K562 (cell line): ENCODE results near the gene C20orf141. TPM values are rescaled to one million over a fixed set of nuclear protein-coding genes. Genes with fewer than 3 reads are reported as not detected.

ENCODE experiments used
- ATAC-seq: fragments of 200-7000 bp; cut with Tn5 transposase; 3 replicates; pipeline ENCODE4 v1.9.1; 2020; ENCODE audit warnings: moderate library complexity
- BruUV-seq: library from RNA; stranded (reverse); fragments of 400-500 nt; replicated peaks from 2 replicates; lab custom pipeline; 2021; lab: Mats Ljungman, UMichigan
- CTCF ChIA-PET: fragments of 300-600 bp; formaldehyde crosslinking; extraction: SDS; loops from one replicate; lab custom pipeline; 2021; ENCODE audit warnings: low intra/inter-chr PET ratio; lab: Yijun Ruan, JAX
- POLR2A ChIA-PET: fragments of 300-600, 350-650 bp; sonication (Branson Sonifier 250); formaldehyde crosslinking; extraction: SDS; loops from one replicate; lab custom pipeline; 2021; ENCODE audit warnings: antibody characterized with exemption, inconsistent platforms; lab: Yijun Ruan, JAX
- DNase-seq, 4 experiments: peaks; one replicate each; pipeline versions ENCODE4 v3.0.0 to v3.0.0-alpha.2; 2011 to 2018; ENCODE audit warnings: low spot score in 3 of 4, mixed read lengths in 3 of 4; ENCODE audit errors: extremely low read depth in 1 of 4
- FAIRE-seq: peaks from 2 replicates; lab custom pipeline; 2011; peaks lifted over from hg19 to GRCh38; lab: Jason Lieb, UNC
- H2AFZ ChIP-seq: 2 replicates; pipeline ENCODE4 v1.6.0; 2011; ENCODE audit warnings: low read depth, low read length, control low read depth, inconsistent platforms
- H3K27ac ChIP-seq: fragments of 200-600 bp; 3 replicates; pipeline ENCODE4 v1.8.0; 2011; ENCODE audit warnings: low read depth, mild to moderate bottlenecking, control low read depth, inconsistent platforms, low read length, moderate library complexity, mixed read lengths; ENCODE audit errors: extremely low read depth
- H3K27me3 ChIP-seq, 2 experiments: fragments of 300-600 bp in 1 of 2; 2 replicates in 1 of 2; 3 replicates in 1 of 2; pipeline versions ENCODE4 v1.6.0 to v1.8.0; 2011; ENCODE audit warnings: inconsistent platforms in 2 of 2, low read length in 2 of 2, mild to moderate bottlenecking in 1 of 2, mixed read lengths in 1 of 2, moderate library complexity in 1 of 2; ENCODE audit not compliant: control insufficient read depth in 2 of 2, insufficient read depth in 2 of 2
- H3K36me3 ChIP-seq: fragments of 300-600 bp; 3 replicates; pipeline ENCODE4 v1.8.0; 2011; ENCODE audit warnings: mild to moderate bottlenecking, low read length, inconsistent platforms; ENCODE audit not compliant: control insufficient read depth, insufficient read depth
- H3K4me1 ChIP-seq, 2 experiments: fragments of 200-600 bp in 1 of 2; replicated peaks in 1 of 2; 2 replicates in 1 of 2; 3 replicates in 1 of 2; pipeline versions ENCODE4 v1.5.1 to v1.8.0; 2011; ENCODE audit warnings: inconsistent platforms in 2 of 2, low read length in 2 of 2, mild to moderate bottlenecking in 1 of 2, mixed read lengths in 1 of 2, moderate library complexity in 1 of 2; ENCODE audit not compliant: control insufficient read depth in 2 of 2, insufficient read depth in 2 of 2
- H3K4me2 ChIP-seq: 2 replicates; pipeline ENCODE4 v1.6.1; 2011; ENCODE audit warnings: low read length, control low read depth, inconsistent platforms, mixed read lengths; ENCODE audit not compliant: insufficient read depth
- H3K4me3 ChIP-seq: fragments of 200-600 bp; sonication (generic), shearing (Covaris generic); 2 replicates; pipeline ENCODE4 v1.5.1; 2016; ENCODE audit warnings: control low read depth, inconsistent platforms
- H3K79me2 ChIP-seq: fragments of 200-600 bp; 3 replicates; pipeline ENCODE4 v1.8.0; 2011; ENCODE audit warnings: low read length, inconsistent platforms; ENCODE audit not compliant: control insufficient read depth, insufficient read depth
- H3K9ac ChIP-seq, 2 experiments: 2 replicates each; pipeline versions ENCODE4 v1.6.0 to v1.6.1; 2011; ENCODE audit warnings: low read depth in 2 of 2, low read length in 2 of 2, control low read depth in 1 of 2, inconsistent platforms in 1 of 2, mild to moderate bottlenecking in 1 of 2, mixed read lengths in 1 of 2; ENCODE audit not compliant: insufficient read depth in 1 of 2
- H3K9me1 ChIP-seq: one replicate; pipeline ENCODE4 v1.6.0; 2011; ENCODE audit warnings: inconsistent platforms, mild to moderate bottlenecking, low read length, moderate library complexity; ENCODE audit not compliant: control insufficient read depth, insufficient read depth
- H3K9me3 ChIP-seq: replicated peaks from 2 replicates; pipeline ENCODE4 v1.5.1; 2011; ENCODE audit warnings: low read depth, low read length, inconsistent platforms; ENCODE audit not compliant: control insufficient read depth, insufficient read depth
- H4K20me1 ChIP-seq: replicated peaks from 2 replicates; pipeline ENCODE4 v1.6.1; 2011; ENCODE audit warnings: low read length, inconsistent platforms, mixed read lengths; ENCODE audit not compliant: control insufficient read depth, insufficient read depth
- CHD1 ChIP-seq: fragments of 200-600 bp; sonication (generic); IDR thresholded peaks from one replicate; pipeline ENCODE4 v1.6.1; 2012; ENCODE audit warnings: mild to moderate bottlenecking, moderate library complexity, low read length, inconsistent platforms
- ILF3 ChIP-seq: fragments of 450-650 bp; IDR thresholded peaks from 2 replicates; pipeline ENCODE4 v1.6.1; 2018; ENCODE audit warnings: antibody characterized with exemption, mild to moderate bottlenecking, moderate library complexity, borderline replicate concordance
- NCOA1 ChIP-seq: fragments of 450-650 bp; IDR thresholded peaks from 2 replicates; pipeline ENCODE4 v1.6.1; 2016; ENCODE audit warnings: low read depth
- PYGO2 ChIP-seq: fragments of 450-650 bp; IDR thresholded peaks from 2 replicates; pipeline ENCODE4 v1.6.1; 2016; ENCODE audit warnings: mild to moderate bottlenecking, missing genetic modification characterization, moderate library complexity, missing compliant biosample characterization
- SRSF9 ChIP-seq: fragments of 200-400 bp; formaldehyde crosslinking; IDR thresholded peaks from 2 replicates; pipeline ENCODE4 v1.6.1; 2017; ENCODE audit warnings: low read depth, low read length, borderline replicate concordance
- TCF7L2 ChIP-seq: fragments of 150-350 bp; IDR thresholded peaks from 2 replicates; pipeline ENCODE4 v1.6.1; 2016; ENCODE audit warnings: low read depth, mild to moderate bottlenecking, low read length, moderate library complexity
- TSC22D4 ChIP-seq: fragments of 450-650 bp; IDR thresholded peaks from 2 replicates; pipeline ENCODE4 v1.6.1; 2016; ENCODE audit warnings: missing genetic modification characterization, missing biosample characterization, control low read depth
- WGBS: fragments of 100-300 bp; shearing (Covaris generic); methylation state at CpG from one replicate; pipeline ENCODE4 v1.1.6; 2016; ENCODE audit warnings: low coverage, mixed read lengths; ENCODE audit not compliant: insufficient coverage; ENCODE audit errors: missing lambda C conversion rate; 5-methylcytosine and 5-hydroxymethylcytosine counted together
- in situ Hi-C: fragments of 300-500 bp; cut with MboI; formaldehyde crosslinking; loops from 4 replicates; pipeline ENCODE4 v1.15.0; 2018; ENCODE audit warnings: inconsistent platforms, mixed read lengths
- intact Hi-C: fragments of 100-400 bp; cut with micrococcal nuclease; formaldehyde crosslinking; loops from 2 replicates; pipeline ENCODE4 v1.14.2; 2022
- polyA plus RNA-seq, 8 experiments: library from polyadenylated mRNA; depleted of rRNA in 4 of 8; stranded (reverse) in 5 of 8; unstranded in 3 of 8; fragments of >200 nt; fragmentation: Nextera tagmentation in 2 of 8; fragmentation: Illumina TruSeq in 1 of 8; extraction: Ambion mirVana in 2 of 8; extraction: Trizol in 1 of 8; gene quantifications; 2 replicates each; pipeline versions ENCODE4 v1.2.1 to v1.2.3, GENCODE V29; 2011 to 2014; ENCODE audit warnings: inconsistent platforms in 1 of 8, missing spikeins in 1 of 8
- total RNA-seq, 7 experiments: library from RNA; depleted of rRNA in 6 of 7; stranded (reverse); fragments of >200 nt in 6 of 7; fragmentation: Illumina TruSeq in 2 of 7; extraction: Trizol in 2 of 7; gene quantifications; 2 replicates each; pipeline versions ENCODE4 v1.2.1 to v1.2.3, GENCODE V29; 2011 to 2021; ENCODE audit warnings: low replicate concordance in 1 of 7

The C20orf141 gene
- total and polyA plus RNA-seq, 9 of the 15 experiments (the other 6 are each of a cell fraction or from before 2014, with no cell fraction given): not detected

DNA sequence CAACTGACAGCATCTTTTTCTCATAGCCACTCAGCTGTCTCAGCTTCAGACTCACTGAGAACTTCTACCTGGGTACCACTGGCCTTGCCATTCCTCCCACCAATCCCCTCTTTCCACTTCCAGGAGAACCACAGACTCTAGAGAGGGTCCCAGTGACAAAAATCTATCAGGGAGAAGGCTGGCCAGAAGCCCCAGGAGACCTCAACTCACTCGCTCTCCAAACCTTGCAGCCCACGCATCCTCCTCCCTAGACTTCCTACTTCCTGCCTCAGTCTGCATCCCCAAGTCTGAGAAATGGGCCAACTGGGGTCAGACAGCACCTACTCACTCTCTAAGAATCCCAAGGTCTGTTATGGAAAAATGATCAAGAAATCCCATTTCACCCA is 2.5 kb downstream of the C20orf141 start:
- no peak for FAIRE-seq
- H3K9ac ChIP-seq: no peak overlapping the region
- TF ChIP-seq PYGO2 (tag) (no peak), NCOA1 (no peak), ILF3 (no peak), TSC22D4 (tag) (no peak), CHD1 (no peak)
- TF ChIP-seq, all 486 proteins: peak for 0
- BruUV-seq: no TSS peak
- ChIA-PET POLR2A (no interaction called here), CTCF (no interaction called here)
- no peaks in the 10 kb centered on the region for H3K9me3 ChIP-seq
- no peaks in the 10 kb centered on the region for H3K36me3 ChIP-seq
- H3K27ac ChIP-seq: no peak overlapping the region
- no peak for DNase-seq
- no peak for ATAC-seq
- no peak overlapping the region for H3K4me3 ChIP-seq
- H3K79me2 ChIP-seq: no peaks in the 10 kb centered on the region
- H3K9me1 ChIP-seq: peaks cover 3% of the 10 kb centered on the region
- H2AFZ ChIP-seq: no peak overlapping the region
- intact Hi-C loops: loop anchor here (2.0 kb wide), 1 partner anchor 35 kb away; no protein-coding TSS in a partner anchor
- H3K4me1 ChIP-seq: peaks cover 14 to 37% of the 10 kb centered on the region in 2 experiments
- H3K27me3 ChIP-seq: no peaks in the 10 kb centered on the region
- H3K4me2 ChIP-seq: no peak overlapping the region
- in situ Hi-C loops: no loop called here
- no peaks in the 10 kb centered on the region for H4K20me1 ChIP-seq
- WGBS: 60% methylated on average over 1 of the region's 2 CpGs

- Histone ChIP-seq H3K4me1 (peaks cover 14 to 38% of the 10 kb centered on the region in 2 experiments), H3K9me1 (peaks cover 3% of the 10 kb centered on the region), H3K27me3 (no peaks in the 10 kb centered on the region), H3K9ac (no peak overlapping the region), H3K9me3 (no peaks in the 10 kb centered on the region), H3K36me3 (no peaks in the 10 kb centered on the region), H3K79me2 (no peaks in the 10 kb centered on the region), H3K27ac (no peak overlapping the region), H3K4me3 (no peak overlapping the region), H3K4me2 (no peak overlapping the region), H4K20me1 (no peaks in the 10 kb centered on the region), H2AFZ (no peak overlapping the region)
- DNase-seq: no peak
- WGBS: 37% methylated on average over 7 of the region's 7 CpGs
- intact Hi-C loops (loop anchor here (2.0 kb wide), 1 partner anchor 35 kb away; no protein-coding TSS in a partner anchor), in situ Hi-C loops (no loop called here)
- FAIRE-seq: no peak
- TF ChIP-seq TCF7L2 (no peak), SRSF9 (no peak)
- no peak for ATAC-seq
- POLR2A ChIA-PET: interaction anchor here (0.7 kb wide), 1 partner anchor 9 kb away, joined by 3 read pairs; no protein-coding TSS in a partner anchor
- CTCF ChIA-PET: interaction anchor here (0.6 kb wide), 2 partner anchors 183 to 858 kb away, joined by 3 read pairs; no protein-coding TSS in a partner anchor
- no TSS peak for BruUV-seq
Measured at GRCh38 chr20:2817891-2818595, 3.3 kb downstream of the C20orf141 start.
